Neutrophil (primary cell): Measurements from ENCODE around the gene RAB10.

Experiments used
- H3K27ac ChIP-seq: fragments of 200-600 bp; sonication (generic); 2 replicates; pipeline ENCODE4 v1.5.1; 2016; ENCODE audit warnings: mild to moderate bottlenecking, moderate library complexity
- H3K27me3 ChIP-seq: fragments of 200-600 bp; sonication (generic); 2 replicates; pipeline ENCODE4 v1.6.0; 2016; ENCODE audit warnings: mild to moderate bottlenecking
- H3K36me3 ChIP-seq: fragments of 200-600 bp; sonication (generic); 2 replicates; pipeline ENCODE4 v1.5.1; 2017
- H3K4me1 ChIP-seq, 2 experiments: fragments of 200-600 bp in 1 of 2; sonication (generic) in 1 of 2; 1 replicate in 1 of 2; 2 replicates in 1 of 2; pipeline versions ENCODE4 v1.5.1 to v1.6.1; 2013 to 2016; ENCODE audit warnings: low read depth in 1 of 2, low read length in 1 of 2, mild to moderate bottlenecking in 1 of 2, moderate library complexity in 1 of 2; ENCODE audit not compliant: control insufficient read depth in 1 of 2, insufficient read depth in 1 of 2
- H3K4me3 ChIP-seq, 2 experiments: fragments of 200-600 bp in 1 of 2; sonication (generic) in 1 of 2; 1 replicate in 1 of 2; 2 replicates in 1 of 2; pipeline ENCODE4 v1.5.1; 2013 to 2016; ENCODE audit warnings: low read depth in 1 of 2, low read length in 1 of 2, mild to moderate bottlenecking in 1 of 2, moderate library complexity in 1 of 2
- H3K9me3 ChIP-seq: fragments of 200-600 bp; sonication (generic); 2 replicates; pipeline ENCODE4 v1.5.1; 2016
- CTCF ChIP-seq: fragments of 200-600 bp; sonication (generic); IDR thresholded peaks from 2 replicates; pipeline ENCODE4 v1.5.1; 2016; ENCODE audit warnings: antibody characterized with exemption

The RAB10 gene

GRCh38 chr2:26043862-26044696 lies 10.2 kb downstream of the RAB10 start:
- TF ChIP-seq CTCF, result no peak
- peak overlapping the region; percentile 6 to 17 for H3K4me3 ChIP-seq
- no peaks in the 10 kb centered on the region for H3K27me3 ChIP-seq
- H3K9me3 ChIP-seq, result no peaks in the 10 kb centered on the region
- H3K27ac ChIP-seq, result peak overlapping the region; percentile 67
- peaks cover 45 to 62% of the 10 kb centered on the region in 2 experiments for H3K4me1 ChIP-seq
- H3K36me3 ChIP-seq, result peaks cover 9% of the 10 kb centered on the region

GRCh38 chr2:26048791-26049190 lies 14.9 kb downstream of the RAB10 start:
- Histone ChIP-seq H3K9me3 (no peaks in the 10 kb centered on the region), H3K4me3 (no peak overlapping the region), H3K27me3 (no peaks in the 10 kb centered on the region), H3K27ac (peak overlapping the region; percentile 46), H3K4me1 (peaks cover 26 to 33% of the 10 kb centered on the region in 2 experiments), H3K36me3 (no peaks in the 10 kb centered on the region)
- TF ChIP-seq CTCF, result no peak

- H3K4me1 ChIP-seq, result peaks cover 18 to 25% of the 10 kb centered on the region in 2 experiments
- TF ChIP-seq CTCF, result no peak
- H3K27me3 ChIP-seq, result no peaks in the 10 kb centered on the region
- H3K4me3 ChIP-seq, result no peak overlapping the region
- no peaks in the 10 kb centered on the region for H3K36me3 ChIP-seq
- peak overlapping the region; percentile 9 for H3K27ac ChIP-seq
- no peaks in the 10 kb centered on the region for H3K9me3 ChIP-seq
Measured at GRCh38 chr2:26049641-26050040, 15.8 kb downstream of the RAB10 start.

GRCh38 chr2:26052740-26053139 lies 18.9 kb downstream of the RAB10 start:
- H3K36me3 ChIP-seq, result no peaks in the 10 kb centered on the region
- no peak overlapping the region for H3K4me3 ChIP-seq
- peak overlapping the region; percentile 53 for H3K27ac ChIP-seq
- no peaks in the 10 kb centered on the region for H3K9me3 ChIP-seq
- no peaks in the 10 kb centered on the region for H3K27me3 ChIP-seq
- peaks cover 14 to 37% of the 10 kb centered on the region in 2 experiments for H3K4me1 ChIP-seq
- no peak for TF ChIP-seq CTCF

- peaks cover 7 to 29% of the 10 kb centered on the region in 2 experiments for H3K4me1 ChIP-seq
Measured at GRCh38 chr2:26054598-26055348, 20.9 kb downstream of the RAB10 start.

More at GRCh38 chr2:26054598-26055348, 20.9 kb downstream of the RAB10 start:
- H3K27me3 ChIP-seq, result no peaks in the 10 kb centered on the region
- H3K36me3 ChIP-seq, result no peaks in the 10 kb centered on the region
- no peak overlapping the region for H3K27ac ChIP-seq
- no peak for TF ChIP-seq CTCF
- no peak overlapping the region for H3K4me3 ChIP-seq
- no peaks in the 10 kb centered on the region for H3K9me3 ChIP-seq
